Osteocyte (in vitro differentiated cells): ENCODE measurements around the gene HES3. TPM values are rescaled to one million over a fixed set of nuclear protein-coding genes. Genes with fewer than 3 reads are reported as not detected.

Experiments used
- DNase-seq: peaks from one replicate; pipeline ENCODE4 v3.0.0; 2021; ENCODE audit warnings: mixed read lengths; ENCODE audit not compliant: unreplicated experiment; ENCODE audit errors: extremely low spot score
- H3K27ac Mint-ChIP-seq: one replicate; pipeline ENCODE4 v1.8.0; 2021; ENCODE audit warnings: mild to moderate bottlenecking, mixed read lengths; ENCODE audit not compliant: unreplicated experiment
- H3K27me3 Mint-ChIP-seq: one replicate; pipeline ENCODE4 v1.8.0; 2021; ENCODE audit warnings: mixed read lengths; ENCODE audit not compliant: unreplicated experiment
- H3K36me3 Mint-ChIP-seq: one replicate; pipeline ENCODE4 v1.8.0; 2021; ENCODE audit warnings: mixed read lengths; ENCODE audit not compliant: unreplicated experiment
- H3K4me1 Mint-ChIP-seq: one replicate; pipeline ENCODE4 v1.8.0; 2021; ENCODE audit warnings: mixed read lengths; ENCODE audit not compliant: unreplicated experiment
- H3K4me3 Mint-ChIP-seq: one replicate; pipeline ENCODE4 v1.8.0; 2021; ENCODE audit warnings: mild to moderate bottlenecking, moderate library complexity, mixed read lengths; ENCODE audit not compliant: unreplicated experiment
- H3K9me3 Mint-ChIP-seq: one replicate; pipeline ENCODE4 v1.8.0; 2021; ENCODE audit warnings: mixed read lengths; ENCODE audit not compliant: unreplicated experiment
- total RNA-seq: library from RNA; stranded (reverse); gene quantifications from 2 replicates; pipeline ENCODE4 v1.2.1, GENCODE V29; 2021
- TF ChIP-seq, protein P1 (sequence below): fragments of 200-600 bp; sonication (generic); IDR thresholded peaks from 2 replicates; pipeline ENCODE4 v1.5.0; 2021; ENCODE audit warnings: antibody characterized with exemption, mild to moderate bottlenecking, moderate library complexity

Gene HES3
- total RNA-seq, 1 donor from 2014 or later, result not detected

DNA sequence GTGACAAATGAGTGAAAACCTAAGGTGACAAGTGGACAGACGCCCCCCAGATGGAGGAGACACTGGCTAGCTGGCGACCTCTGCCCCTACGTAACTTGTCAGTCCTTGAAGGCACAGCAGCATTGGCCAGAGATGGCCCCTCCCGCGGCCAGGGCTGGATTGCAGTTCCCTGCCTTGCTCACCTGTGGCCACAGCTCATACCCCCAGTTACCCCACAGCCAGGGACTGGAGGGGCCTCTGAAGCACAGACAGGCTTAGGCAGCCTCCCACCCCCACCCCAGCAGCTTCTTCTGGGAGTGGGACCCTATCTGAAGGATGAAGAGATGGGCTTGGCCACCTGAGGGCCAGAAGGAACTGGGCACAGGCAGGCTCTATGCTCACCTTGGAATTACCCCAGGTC is 3.7 kb downstream of the HES3 start:
- Mint-ChIP-seq H3K27ac (no peak overlapping the region), H3K4me3 (no peak overlapping the region), H3K4me1 (peaks cover 11% of the 10 kb centered on the region), H3K27me3 (peaks cover 42% of the 10 kb centered on the region), H3K9me3 (no peaks in the 10 kb centered on the region), H3K36me3 (no peaks in the 10 kb centered on the region)
- TF ChIP-seq, protein P1, sequence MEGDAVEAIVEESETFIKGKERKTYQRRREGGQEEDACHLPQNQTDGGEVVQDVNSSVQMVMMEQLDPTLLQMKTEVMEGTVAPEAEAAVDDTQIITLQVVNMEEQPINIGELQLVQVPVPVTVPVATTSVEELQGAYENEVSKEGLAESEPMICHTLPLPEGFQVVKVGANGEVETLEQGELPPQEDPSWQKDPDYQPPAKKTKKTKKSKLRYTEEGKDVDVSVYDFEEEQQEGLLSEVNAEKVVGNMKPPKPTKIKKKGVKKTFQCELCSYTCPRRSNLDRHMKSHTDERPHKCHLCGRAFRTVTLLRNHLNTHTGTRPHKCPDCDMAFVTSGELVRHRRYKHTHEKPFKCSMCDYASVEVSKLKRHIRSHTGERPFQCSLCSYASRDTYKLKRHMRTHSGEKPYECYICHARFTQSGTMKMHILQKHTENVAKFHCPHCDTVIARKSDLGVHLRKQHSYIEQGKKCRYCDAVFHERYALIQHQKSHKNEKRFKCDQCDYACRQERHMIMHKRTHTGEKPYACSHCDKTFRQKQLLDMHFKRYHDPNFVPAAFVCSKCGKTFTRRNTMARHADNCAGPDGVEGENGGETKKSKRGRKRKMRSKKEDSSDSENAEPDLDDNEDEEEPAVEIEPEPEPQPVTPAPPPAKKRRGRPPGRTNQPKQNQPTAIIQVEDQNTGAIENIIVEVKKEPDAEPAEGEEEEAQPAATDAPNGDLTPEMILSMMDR, result no peak
- DNase-seq, result no peak

GRCh38 chr1:6248161-6248776 is 4.3 kb downstream of the HES3 start:
- H3K9me3 Mint-ChIP-seq, result no peaks in the 10 kb centered on the region
- no peaks in the 10 kb centered on the region for H3K36me3 Mint-ChIP-seq
- H3K27me3 Mint-ChIP-seq, result peaks cover 39% of the 10 kb centered on the region
- no peak overlapping the region for H3K4me3 Mint-ChIP-seq
- DNase-seq, result no peak
- H3K27ac Mint-ChIP-seq, result no peak overlapping the region
- TF ChIP-seq, protein P1, result no peak
- peaks cover 11% of the 10 kb centered on the region for H3K4me1 Mint-ChIP-seq

GRCh38 chr1:6248932-6249738 is 5.2 kb downstream of the HES3 start:
- Mint-ChIP-seq H3K9me3 (no peaks in the 10 kb centered on the region), H3K4me1 (peaks cover 11% of the 10 kb centered on the region), H3K4me3 (no peak overlapping the region), H3K27ac (no peak overlapping the region), H3K36me3 (no peaks in the 10 kb centered on the region), H3K27me3 (peaks cover 31% of the 10 kb centered on the region)
- DNase-seq, result no peak
- TF ChIP-seq, protein P1, result no peak

GRCh38 chr1:6249739-6250689 is 6.0 kb downstream of the HES3 start:
- H3K27me3 Mint-ChIP-seq, result peaks cover 26% of the 10 kb centered on the region
- H3K9me3 Mint-ChIP-seq, result no peaks in the 10 kb centered on the region
- H3K36me3 Mint-ChIP-seq, result no peaks in the 10 kb centered on the region
- DNase-seq, result no peak
- TF ChIP-seq, protein P1, result no peak
- H3K4me3 Mint-ChIP-seq, result no peak overlapping the region
- H3K4me1 Mint-ChIP-seq, result peaks cover 11% of the 10 kb centered on the region
- no peak overlapping the region for H3K27ac Mint-ChIP-seq
